ENCODE measurements around the gene ITGB1. TPM values are rescaled to one million over a fixed set of nuclear protein-coding genes. Genes with fewer than 3 reads are reported as not detected.
A peak's percentile ranks its signal among the peaks of the same experiment; 100 is the strongest.

Gene ITGB1
- total and polyA plus RNA-seq, 9 of the 15 experiments (the other 6 are each of a cell fraction or from before 2014, with no cell fraction given): 40.2 to 194 (median 155) TPM

- no peak for TF ChIP-seq TSC22D4 (tag; IDR thresholded peaks at IDR 0.05)
- TF ChIP-seq, protein P1, sequence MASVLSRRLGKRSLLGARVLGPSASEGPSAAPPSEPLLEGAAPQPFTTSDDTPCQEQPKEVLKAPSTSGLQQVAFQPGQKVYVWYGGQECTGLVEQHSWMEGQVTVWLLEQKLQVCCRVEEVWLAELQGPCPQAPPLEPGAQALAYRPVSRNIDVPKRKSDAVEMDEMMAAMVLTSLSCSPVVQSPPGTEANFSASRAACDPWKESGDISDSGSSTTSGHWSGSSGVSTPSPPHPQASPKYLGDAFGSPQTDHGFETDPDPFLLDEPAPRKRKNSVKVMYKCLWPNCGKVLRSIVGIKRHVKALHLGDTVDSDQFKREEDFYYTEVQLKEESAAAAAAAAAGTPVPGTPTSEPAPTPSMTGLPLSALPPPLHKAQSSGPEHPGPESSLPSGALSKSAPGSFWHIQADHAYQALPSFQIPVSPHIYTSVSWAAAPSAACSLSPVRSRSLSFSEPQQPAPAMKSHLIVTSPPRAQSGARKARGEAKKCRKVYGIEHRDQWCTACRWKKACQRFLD (CRISPR knock-in tag; IDR thresholded peaks at IDR 0.05): peak; percentile 48; the same call in 1 of the 2 replicates
- no peak for TF ChIP-seq ZNF785 (CRISPR knock-in tag; IDR thresholded peaks at IDR 0.05)
- no peak for TF ChIP-seq HOXB6 (CRISPR knock-in tag; IDR thresholded peaks at IDR 0.05; ENCODE audit: borderline replicate concordance)
- TF ChIP-seq ILK (tag; IDR thresholded peaks at IDR 0.05; ENCODE audit: borderline replicate concordance, low read depth): no peak
- TF ChIP-seq REST (IDR thresholded peaks at IDR 0.05; ENCODE audit: borderline replicate concordance): peak; percentile 71
- no peak; the same call in 1 of the 2 replicates for TF ChIP-seq REST (CRISPR knock-in tag; IDR thresholded peaks at IDR 0.05; ENCODE audit: low read depth)
- TF ChIP-seq NRF1 (conservative IDR thresholded peaks at IDR 0.05 in 1 of 2, IDR thresholded peaks at IDR 0.05 in 1 of 2): peak; percentile 79 to 83
- no peak for TF ChIP-seq KDM5B (IDR thresholded peaks at IDR 0.05; ENCODE audit: insufficient replicate concordance, low read depth, low read length)
- peak; percentile 79 for TF ChIP-seq MYC (IDR thresholded peaks at IDR 0.05; ENCODE audit: low read depth, low read length)
- TF ChIP-seq MYC (CRISPR knock-in tag; IDR thresholded peaks at IDR 0.05; ENCODE audit: borderline replicate concordance, low read depth): peak; percentile 53; the same call in 1 of the 2 replicates
- no peak for TF ChIP-seq ZBTB34 (CRISPR knock-in tag; IDR thresholded peaks at IDR 0.05)
- TF ChIP-seq EHMT2 (IDR thresholded peaks at IDR 0.05): no peak
- no peak for TF ChIP-seq PHB (CRISPR knock-in tag; IDR thresholded peaks at IDR 0.05)
- TF ChIP-seq CXXC5 (CRISPR knock-in tag; IDR thresholded peaks at IDR 0.05): peak; percentile 90
Observed at GRCh38 chr10:32980558-32981468, 22.8 kb upstream of the ITGB1 start (continued).
